ENCODE measurements around the gene TLR8.

Gene TLR8

GRCh38 chrX:12912791-12913482 is 6.5 kb downstream of the TLR8 start:
- Histone ChIP-seq H4K20me1 (ENCODE audit: insufficient read depth) (no peaks in the 10 kb centered on the region), H3K27ac (no peak overlapping the region), H2AFZ (ENCODE audit: low read depth) (no peak overlapping the region), H3K4me2 (no peak overlapping the region), H3K27me3 (ENCODE audit: insufficient read depth, low read depth) (no peaks in the 10 kb centered on the region), H3K79me2 (ENCODE audit: insufficient read depth, low read depth) (no peaks in the 10 kb centered on the region), H3K4me3 (IDR thresholded peaks at IDR 0.05; ENCODE audit: insufficient read depth, low read depth, low read length) (no peak overlapping the region), H3K4me1 (ENCODE audit: low read depth, poor library complexity, severe bottlenecking) (no peaks in the 10 kb centered on the region), H3K9ac (no peak overlapping the region), H3K36me3 (ENCODE audit: insufficient read depth) (no peaks in the 10 kb centered on the region)
- TF ChIP-seq CTCF (conservative IDR thresholded peaks at IDR 0.05; ENCODE audit: low read depth, low read length), result no peak

DNA sequence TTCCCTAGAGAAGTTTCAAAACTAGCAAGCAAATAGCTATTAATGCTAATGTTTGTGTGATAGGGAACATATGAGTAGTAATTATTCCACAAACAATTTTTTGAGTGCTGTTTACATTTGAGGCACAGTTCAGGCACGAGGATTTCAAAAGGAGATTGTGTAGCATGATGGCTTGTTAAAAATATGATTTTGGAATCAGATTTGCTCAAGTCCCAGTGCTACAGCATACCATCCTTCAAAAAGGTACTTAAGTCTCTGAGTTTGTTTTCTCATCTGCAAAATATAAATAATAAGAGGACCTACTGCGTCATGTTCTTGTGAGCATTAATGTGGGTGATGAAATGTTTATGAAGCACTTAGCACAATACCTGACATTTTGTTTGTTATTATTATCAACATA is 11.3 kb downstream of the TLR8 start:
- Histone ChIP-seq H4K20me1 (ENCODE audit: insufficient read depth) (no peaks in the 10 kb centered on the region), H3K27ac (no peak overlapping the region), H3K27me3 (ENCODE audit: insufficient read depth, low read depth) (no peaks in the 10 kb centered on the region), H3K4me2 (no peak overlapping the region), H3K9ac (no peak overlapping the region), H3K4me3 (IDR thresholded peaks at IDR 0.05; ENCODE audit: insufficient read depth, low read depth, low read length) (no peak overlapping the region), H3K4me1 (ENCODE audit: low read depth, poor library complexity, severe bottlenecking) (no peaks in the 10 kb centered on the region), H2AFZ (ENCODE audit: low read depth) (no peak overlapping the region), H3K36me3 (ENCODE audit: insufficient read depth) (no peaks in the 10 kb centered on the region), H3K79me2 (ENCODE audit: insufficient read depth, low read depth) (no peaks in the 10 kb centered on the region)
- no peak for TF ChIP-seq CTCF (conservative IDR thresholded peaks at IDR 0.05; ENCODE audit: low read depth, low read length)

GRCh38 chrX:12919051-12919450 is 12.6 kb downstream of the TLR8 start:
- Histone ChIP-seq H3K4me3 (IDR thresholded peaks at IDR 0.05; ENCODE audit: insufficient read depth, low read depth, low read length) (no peak overlapping the region), H3K36me3 (ENCODE audit: insufficient read depth) (no peaks in the 10 kb centered on the region), H4K20me1 (ENCODE audit: insufficient read depth) (no peaks in the 10 kb centered on the region), H3K4me1 (ENCODE audit: low read depth, poor library complexity, severe bottlenecking) (no peaks in the 10 kb centered on the region), H3K9ac (no peak overlapping the region), H3K4me2 (no peak overlapping the region), H3K27ac (no peak overlapping the region), H3K79me2 (ENCODE audit: insufficient read depth, low read depth) (no peaks in the 10 kb centered on the region), H2AFZ (ENCODE audit: low read depth) (no peak overlapping the region), H3K27me3 (ENCODE audit: insufficient read depth, low read depth) (no peaks in the 10 kb centered on the region)
- TF ChIP-seq CTCF (conservative IDR thresholded peaks at IDR 0.05; ENCODE audit: low read depth, low read length), result no peak

- Histone ChIP-seq H3K4me2 (no peak overlapping the region), H3K4me3 (IDR thresholded peaks at IDR 0.05; ENCODE audit: insufficient read depth, low read depth, low read length) (no peak overlapping the region), H2AFZ (ENCODE audit: low read depth) (no peak overlapping the region), H4K20me1 (ENCODE audit: insufficient read depth) (no peaks in the 10 kb centered on the region), H3K36me3 (ENCODE audit: insufficient read depth) (no peaks in the 10 kb centered on the region), H3K9ac (no peak overlapping the region), H3K79me2 (ENCODE audit: insufficient read depth, low read depth) (no peaks in the 10 kb centered on the region), H3K4me1 (ENCODE audit: low read depth, poor library complexity, severe bottlenecking) (no peaks in the 10 kb centered on the region), H3K27ac (no peak overlapping the region), H3K27me3 (ENCODE audit: insufficient read depth, low read depth) (no peaks in the 10 kb centered on the region)
- no peak for TF ChIP-seq CTCF (conservative IDR thresholded peaks at IDR 0.05; ENCODE audit: low read depth, low read length)
Observed at GRCh38 chrX:12919620-12920019, 13.2 kb downstream of the TLR8 start.
